ENCODE measurements around the gene GSK3B.

- TF ChIP-seq EZH2 (IDR thresholded peaks at IDR 0.05; ENCODE audit: low read length, missing control alignments) (no peak), CTCF (conservative IDR thresholded peaks at IDR 0.05 in 1 of 2, IDR thresholded peaks at IDR 0.05 in 1 of 2; ENCODE audit: low read depth in 1 of 2, low read length in 2 of 2) (no peak)
Measured at GRCh38 chr3:119894195-119894594, 200.1 kb downstream of the GSK3B start.

Data from fibroblast of lung (primary cell).